Activated T-cell treated with anti-CD3 and anti-CD28 coated beads, Interleukin-2, amount 50 U/mL, for 4 hours (primary cell): ENCODE measurements around the gene CTNNA2. TPM values are rescaled to one million over a fixed set of nuclear protein-coding genes. Genes with fewer than 3 reads are reported as not detected.
A peak's percentile ranks its signal among the peaks of the same experiment; 100 is the strongest.

Experiments used
- ATAC-seq, 2 donors: fragments of 200-7000 bp; cut with Tn5 transposase; one replicate each; pipeline ENCODE4 v1.10.0; 2021
- DNase-seq: peaks from one replicate; pipeline ENCODE4 v3.0.0-alpha.2; 2020
- H3K27me3 Mint-ChIP-seq: one replicate; pipeline ENCODE4 v1.8.0; 2021; ENCODE audit warnings: low read depth, mixed read lengths
- H3K36me3 Mint-ChIP-seq: one replicate; pipeline ENCODE4 v1.8.0; 2022; ENCODE audit warnings: mixed read lengths; ENCODE audit not compliant: insufficient read depth
- H3K4me1 Mint-ChIP-seq: one replicate; pipeline ENCODE4 v1.8.0; 2021; ENCODE audit warnings: low read depth, mixed read lengths
- H3K4me3 Mint-ChIP-seq: one replicate; pipeline ENCODE4 v1.8.0; 2021; ENCODE audit warnings: mild to moderate bottlenecking, moderate library complexity, mixed read lengths
- H3K9me3 Mint-ChIP-seq: one replicate; pipeline ENCODE4 v1.8.0; 2021; ENCODE audit warnings: mixed read lengths
- total RNA-seq, 3 donors: library from RNA; stranded (reverse); gene quantifications; one replicate each; pipeline ENCODE4 v1.2.1, GENCODE V29; 2021

CTNNA2 gene
- under 1 TPM in 1 of 3 donors, not detected in 2; 0.08 TPM for total RNA-seq

DNA sequence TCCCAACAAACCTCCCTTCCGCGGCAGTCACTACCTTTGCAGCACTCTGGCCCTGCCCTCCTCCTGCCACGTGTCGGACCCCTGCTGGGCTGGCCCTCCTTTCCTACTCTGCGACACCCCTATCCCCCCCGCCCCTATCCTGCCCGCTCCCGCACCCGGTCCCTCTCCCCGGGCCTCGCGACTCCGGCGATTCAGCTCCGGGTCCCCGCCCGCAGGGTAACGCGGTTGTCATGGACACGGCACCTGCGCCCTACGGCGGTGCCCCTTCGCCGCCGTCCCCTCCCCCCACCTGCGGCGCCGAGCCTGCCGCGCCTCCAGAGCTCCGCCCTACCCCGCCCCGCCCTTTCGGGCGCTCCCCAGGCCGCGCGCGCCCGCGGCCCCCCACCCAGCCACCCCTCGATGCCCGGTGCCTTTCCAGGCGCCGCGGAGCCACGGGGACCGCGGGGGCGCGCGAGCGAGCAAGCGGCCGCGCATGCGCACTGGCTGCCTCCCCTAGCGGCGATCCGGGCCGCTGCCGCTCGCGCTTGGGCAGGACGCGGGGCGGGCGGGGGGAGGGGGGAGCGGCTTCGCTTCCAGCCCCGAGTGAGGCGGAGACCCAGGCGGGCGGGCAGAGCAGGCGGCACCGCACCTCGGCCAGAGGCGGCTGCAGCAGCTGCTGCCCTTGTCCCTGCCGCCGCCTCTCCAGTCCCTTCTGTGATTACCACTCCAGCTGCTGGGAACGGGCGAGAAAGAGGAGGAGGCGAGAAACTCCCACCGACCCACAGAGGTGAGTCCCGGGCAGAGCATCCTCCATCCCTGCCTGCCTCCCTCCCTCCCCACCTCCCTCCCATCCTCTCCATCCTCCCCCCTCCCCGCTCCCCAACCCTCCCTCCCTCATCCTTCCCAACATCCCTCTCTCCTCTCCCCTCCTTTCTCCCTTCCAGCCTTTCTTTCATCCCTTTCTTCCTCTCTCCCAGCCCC lies at the start of gene CTNNA2:
Gene CTNNA2 (plus strand): TSS at position 610 of the 960 bp plus-strand sequence.
- peaks cover 16% of the 10 kb centered on the region for H3K27me3 Mint-ChIP-seq
- H3K9me3 Mint-ChIP-seq = peaks cover 4% of the 10 kb centered on the region
- peaks cover 2% of the 10 kb centered on the region for H3K4me1 Mint-ChIP-seq
- ATAC-seq (peak; percentile 32 to 72), DNase-seq (no peak)
- peaks cover 3% of the 10 kb centered on the region for H3K36me3 Mint-ChIP-seq
- peak within 1 kb of the TSS; percentile 13 for H3K4me3 Mint-ChIP-seq

DNA sequence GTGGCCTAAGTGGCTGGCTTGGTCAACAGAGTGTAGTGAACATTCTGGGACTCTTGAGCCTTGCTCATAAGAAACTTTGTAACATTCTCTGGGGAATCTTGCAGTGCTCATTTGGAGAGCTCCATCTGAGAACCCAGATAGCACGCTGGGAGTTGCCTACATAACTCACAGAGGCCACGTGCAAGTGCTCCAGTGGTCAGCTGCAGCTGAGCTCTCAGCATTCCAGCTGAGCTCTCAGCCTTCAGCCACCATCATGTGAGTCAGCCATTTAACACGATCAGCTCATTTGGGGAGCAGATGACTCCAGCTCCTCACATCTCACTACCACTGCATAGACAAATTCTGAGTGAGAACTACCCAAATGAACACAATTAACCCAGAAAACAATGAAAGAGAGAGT lies 25.5 kb upstream of the CTNNA2 start:
- DNase-seq = no peak
- Mint-ChIP-seq H3K4me1 (no peaks in the 10 kb centered on the region), H3K27me3 (no peaks in the 10 kb centered on the region), H3K9me3 (peaks cover 13% of the 10 kb centered on the region), H3K4me3 (no peak overlapping the region), H3K36me3 (no peaks in the 10 kb centered on the region)
- no peak for ATAC-seq

DNA sequence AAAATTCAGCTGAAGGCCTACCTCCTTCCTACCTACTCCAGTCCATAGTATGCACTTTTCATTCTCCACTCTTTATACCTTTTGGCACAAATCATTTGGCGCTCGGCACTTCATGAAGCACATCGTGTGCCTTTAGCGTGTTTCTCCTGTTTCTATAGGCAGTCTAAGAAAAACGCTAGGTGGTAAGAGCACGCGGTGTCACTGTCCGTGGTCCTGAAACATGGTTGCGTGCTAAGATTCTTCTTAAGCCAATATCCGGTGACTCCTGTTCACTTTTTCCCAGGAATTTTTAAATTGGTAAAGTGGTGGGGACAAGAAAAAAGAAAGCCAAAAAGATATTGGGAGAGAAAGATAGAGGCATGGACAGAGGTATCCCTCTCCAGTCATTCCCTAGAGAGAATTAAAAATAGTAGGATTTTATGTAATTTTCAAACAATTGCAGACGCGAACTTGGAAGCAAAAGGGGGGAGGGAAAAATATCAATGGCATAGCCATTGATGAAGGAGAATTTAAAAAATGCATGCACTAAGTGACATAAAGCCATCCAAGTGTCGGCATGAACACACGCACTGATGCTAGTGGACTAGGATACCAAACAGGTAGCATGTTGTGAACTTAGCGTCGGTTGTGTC lies 1.4 kb upstream of the CTNNA2 start:
- peaks cover 16% of the 10 kb centered on the region for H3K27me3 Mint-ChIP-seq
- no peak overlapping the region for H3K4me3 Mint-ChIP-seq
- H3K9me3 Mint-ChIP-seq = peaks cover 4% of the 10 kb centered on the region
- ATAC-seq (no peak), DNase-seq (no peak)
- H3K4me1 Mint-ChIP-seq = peaks cover 2% of the 10 kb centered on the region
- peaks cover 3% of the 10 kb centered on the region for H3K36me3 Mint-ChIP-seq

DNA sequence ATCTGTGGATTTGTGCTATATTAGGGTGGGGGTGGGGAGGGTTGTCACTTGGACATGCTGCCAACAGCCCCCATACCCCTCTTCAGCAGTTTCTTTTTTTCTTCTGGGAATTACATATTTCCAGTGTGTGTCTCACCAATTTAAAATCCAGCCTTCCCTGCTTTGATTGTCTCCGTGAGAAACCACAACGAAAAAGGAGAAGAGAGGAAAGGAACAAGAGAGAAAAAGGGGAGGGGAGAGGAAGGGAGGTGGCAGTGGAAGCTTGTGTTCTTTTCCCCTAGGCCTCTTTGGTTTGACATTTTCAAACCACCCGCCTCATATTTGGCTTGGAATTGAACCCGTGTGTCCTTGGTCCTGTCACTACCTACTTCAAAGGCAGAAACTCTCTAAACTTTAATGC lies 860 bp downstream of the CTNNA2 start:
- H3K36me3 Mint-ChIP-seq = peaks cover 3% of the 10 kb centered on the region
- peaks cover 4% of the 10 kb centered on the region for H3K9me3 Mint-ChIP-seq
- peaks cover 16% of the 10 kb centered on the region for H3K27me3 Mint-ChIP-seq
- no peak for DNase-seq
- ATAC-seq = no peak
- peaks cover 2% of the 10 kb centered on the region for H3K4me1 Mint-ChIP-seq
- no peak overlapping the region for H3K4me3 Mint-ChIP-seq

DNA sequence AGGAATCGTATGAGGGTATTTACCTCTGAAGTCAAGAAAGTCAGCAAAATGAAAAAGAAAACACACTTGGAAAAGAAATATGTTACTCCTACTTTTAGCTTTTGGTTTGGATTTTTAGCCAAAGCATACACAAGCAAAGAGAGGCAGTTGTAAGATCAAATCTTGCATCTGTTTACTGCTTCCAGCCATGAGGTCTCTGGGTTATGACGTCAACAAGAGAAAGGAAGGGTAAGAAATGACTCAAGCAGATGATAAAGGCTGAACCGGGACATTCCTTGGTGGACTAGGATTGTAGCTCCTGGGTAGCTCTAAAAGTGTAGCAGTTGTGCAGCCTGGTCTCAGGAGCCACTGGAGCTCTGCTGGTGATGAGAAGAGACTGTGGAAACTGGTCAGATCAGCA lies 16.8 kb downstream of the CTNNA2 start:
- ATAC-seq = no peak
- Mint-ChIP-seq H3K4me1 (no peaks in the 10 kb centered on the region), H3K36me3 (no peaks in the 10 kb centered on the region), H3K27me3 (no peaks in the 10 kb centered on the region), H3K9me3 (peaks cover 7% of the 10 kb centered on the region), H3K4me3 (no peak overlapping the region)
- DNase-seq = no peak

DNA sequence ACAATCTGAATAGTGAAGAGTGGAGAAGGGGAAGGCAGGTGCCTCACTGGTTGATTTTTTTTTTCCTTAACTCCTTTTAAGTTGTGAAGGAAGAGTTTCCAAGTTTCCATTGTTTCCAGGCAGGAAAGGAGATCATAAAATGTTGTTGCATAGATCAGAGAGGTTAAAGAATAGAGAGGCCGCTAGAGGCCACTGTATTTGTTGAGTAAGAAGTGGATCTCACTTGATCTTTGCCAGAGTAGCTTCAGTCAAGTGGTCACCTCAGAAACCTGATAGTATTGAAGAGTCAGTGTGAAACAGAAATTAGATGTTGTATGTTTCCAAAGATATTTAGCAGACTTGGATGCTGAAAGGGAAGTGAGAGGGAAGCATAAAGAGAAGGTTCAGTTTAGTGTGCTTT lies 17.6 kb downstream of the CTNNA2 start:
- H3K36me3 Mint-ChIP-seq = no peaks in the 10 kb centered on the region
- H3K27me3 Mint-ChIP-seq = no peaks in the 10 kb centered on the region
- H3K9me3 Mint-ChIP-seq = peaks cover 7% of the 10 kb centered on the region
- H3K4me1 Mint-ChIP-seq = no peaks in the 10 kb centered on the region
- H3K4me3 Mint-ChIP-seq = no peak overlapping the region
- ATAC-seq = no peak
- no peak for DNase-seq

DNA sequence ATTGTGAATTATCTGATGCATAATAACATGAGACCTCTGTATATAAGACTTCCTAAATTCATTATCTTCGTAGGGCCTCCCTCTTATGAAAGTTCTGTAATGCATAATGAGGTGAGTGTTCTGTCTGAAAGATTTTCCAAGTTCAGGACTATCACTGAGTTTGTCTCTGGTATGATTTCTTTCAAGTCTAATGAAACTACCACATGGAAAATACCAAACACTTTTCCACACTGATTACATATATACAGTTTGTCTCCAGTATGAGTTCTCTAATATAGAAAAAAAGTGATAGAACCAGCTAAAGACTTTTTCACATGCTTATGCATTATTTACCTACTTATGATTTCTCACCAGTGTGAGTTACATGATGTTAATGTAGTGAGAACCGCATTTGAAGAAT lies 34.7 kb downstream of the CTNNA2 start:
- H3K4me1 Mint-ChIP-seq = no peaks in the 10 kb centered on the region
- H3K9me3 Mint-ChIP-seq = peaks cover 27% of the 10 kb centered on the region
- H3K36me3 Mint-ChIP-seq = no peaks in the 10 kb centered on the region
- DNase-seq (no peak), ATAC-seq (no peak)
- no peak overlapping the region for H3K4me3 Mint-ChIP-seq
- H3K27me3 Mint-ChIP-seq = no peaks in the 10 kb centered on the region

DNA sequence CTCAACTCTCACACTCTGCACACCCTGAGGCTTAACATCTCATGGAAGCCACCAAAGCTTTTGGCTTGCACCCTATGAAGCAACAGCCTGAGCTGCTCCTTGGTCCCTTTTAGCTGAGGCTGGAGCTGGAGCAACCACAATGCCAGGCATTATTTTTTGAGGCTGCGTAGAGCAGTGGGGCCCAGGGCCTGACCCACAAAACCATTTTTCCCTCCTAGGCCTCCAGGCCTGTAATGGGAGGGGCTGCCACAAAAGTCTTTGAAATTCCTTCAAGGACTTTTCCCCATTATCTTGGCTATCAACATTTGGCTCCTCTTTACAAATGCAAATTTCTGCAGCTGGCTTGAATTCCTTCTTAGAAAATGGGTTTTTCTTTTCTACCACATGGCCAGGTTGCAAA lies 39.8 kb downstream of the CTNNA2 start:
- H3K9me3 Mint-ChIP-seq = peaks cover 26% of the 10 kb centered on the region
- no peak for ATAC-seq

DNA sequence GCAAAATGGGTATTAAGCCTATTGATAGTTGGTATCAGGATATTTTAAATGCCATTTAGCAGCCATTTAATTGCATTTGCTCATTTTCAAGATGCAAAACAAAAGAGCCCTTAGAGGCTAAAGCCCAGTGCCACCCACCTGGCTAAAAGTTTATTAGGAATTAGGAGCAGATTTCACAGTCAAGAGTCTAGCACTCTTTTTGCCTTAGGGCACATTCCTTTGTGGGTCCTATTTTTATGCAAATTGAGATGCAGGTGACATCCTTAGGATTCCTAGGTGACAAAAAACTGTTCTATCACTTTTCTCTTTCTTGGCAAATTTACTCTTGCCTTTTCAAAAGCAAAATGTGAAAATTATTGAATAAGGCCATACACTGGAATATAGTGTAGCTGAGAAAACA lies 42.0 kb downstream of the CTNNA2 start:
- DNase-seq = no peak
- Mint-ChIP-seq H3K4me3 (no peak overlapping the region), H3K27me3 (no peaks in the 10 kb centered on the region), H3K4me1 (no peaks in the 10 kb centered on the region), H3K9me3 (peaks cover 21% of the 10 kb centered on the region), H3K36me3 (no peaks in the 10 kb centered on the region)
- no peak for ATAC-seq

More for the DNA sequence above, 39.8 kb downstream of the CTNNA2 start:
- Mint-ChIP-seq H3K4me1 (no peaks in the 10 kb centered on the region), H3K27me3 (no peaks in the 10 kb centered on the region), H3K36me3 (no peaks in the 10 kb centered on the region), H3K4me3 (no peak overlapping the region)
- DNase-seq = no peak

DNA sequence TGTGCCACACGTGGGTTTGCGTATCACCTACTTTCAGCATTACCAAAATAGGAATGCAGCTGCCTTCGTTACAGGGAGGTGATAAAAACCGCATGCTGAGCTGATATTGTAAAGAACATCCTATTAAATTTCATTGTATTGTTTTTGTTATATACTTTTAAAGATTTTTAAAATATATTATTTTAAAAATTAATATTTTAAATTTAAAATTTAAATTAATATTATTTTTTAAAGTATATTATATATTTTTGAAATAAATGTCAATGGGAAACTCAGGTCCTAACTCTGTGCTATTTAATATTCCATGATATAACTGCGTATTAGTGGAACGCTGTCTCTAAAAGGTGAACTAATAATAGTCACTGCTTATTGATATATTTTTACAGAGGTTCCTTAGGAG lies 51.2 kb downstream of the CTNNA2 start:
- no peaks in the 10 kb centered on the region for H3K36me3 Mint-ChIP-seq
- H3K27me3 Mint-ChIP-seq = no peaks in the 10 kb centered on the region
- no peaks in the 10 kb centered on the region for H3K4me1 Mint-ChIP-seq
- DNase-seq (no peak), ATAC-seq (no peak)
- H3K9me3 Mint-ChIP-seq = peaks cover 18% of the 10 kb centered on the region
- H3K4me3 Mint-ChIP-seq = no peak overlapping the region

DNA sequence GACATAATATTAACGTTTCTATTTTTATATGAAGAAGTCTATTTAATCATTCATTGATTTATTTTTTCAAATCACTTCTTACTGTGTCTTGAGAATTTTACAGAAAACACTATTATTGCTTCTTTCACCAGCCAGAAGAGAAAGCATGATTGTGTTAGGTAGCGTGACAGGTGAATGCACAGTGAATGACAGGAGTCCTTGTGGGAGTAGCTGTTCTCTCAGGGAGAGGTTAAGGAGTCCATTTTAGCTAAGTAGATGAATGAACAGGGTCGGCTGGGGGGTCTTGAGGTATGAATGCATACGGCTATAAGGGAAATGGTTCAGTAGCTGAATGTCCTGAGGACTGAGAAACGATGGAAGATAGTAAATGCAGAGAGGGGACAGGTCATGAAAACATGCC lies 56.2 kb downstream of the CTNNA2 start:
- H3K27me3 Mint-ChIP-seq = no peaks in the 10 kb centered on the region
- peaks cover 10% of the 10 kb centered on the region for H3K9me3 Mint-ChIP-seq
- no peaks in the 10 kb centered on the region for H3K36me3 Mint-ChIP-seq
- no peaks in the 10 kb centered on the region for H3K4me1 Mint-ChIP-seq
- no peak overlapping the region for H3K4me3 Mint-ChIP-seq
- no peak for ATAC-seq
- no peak for DNase-seq

DNA sequence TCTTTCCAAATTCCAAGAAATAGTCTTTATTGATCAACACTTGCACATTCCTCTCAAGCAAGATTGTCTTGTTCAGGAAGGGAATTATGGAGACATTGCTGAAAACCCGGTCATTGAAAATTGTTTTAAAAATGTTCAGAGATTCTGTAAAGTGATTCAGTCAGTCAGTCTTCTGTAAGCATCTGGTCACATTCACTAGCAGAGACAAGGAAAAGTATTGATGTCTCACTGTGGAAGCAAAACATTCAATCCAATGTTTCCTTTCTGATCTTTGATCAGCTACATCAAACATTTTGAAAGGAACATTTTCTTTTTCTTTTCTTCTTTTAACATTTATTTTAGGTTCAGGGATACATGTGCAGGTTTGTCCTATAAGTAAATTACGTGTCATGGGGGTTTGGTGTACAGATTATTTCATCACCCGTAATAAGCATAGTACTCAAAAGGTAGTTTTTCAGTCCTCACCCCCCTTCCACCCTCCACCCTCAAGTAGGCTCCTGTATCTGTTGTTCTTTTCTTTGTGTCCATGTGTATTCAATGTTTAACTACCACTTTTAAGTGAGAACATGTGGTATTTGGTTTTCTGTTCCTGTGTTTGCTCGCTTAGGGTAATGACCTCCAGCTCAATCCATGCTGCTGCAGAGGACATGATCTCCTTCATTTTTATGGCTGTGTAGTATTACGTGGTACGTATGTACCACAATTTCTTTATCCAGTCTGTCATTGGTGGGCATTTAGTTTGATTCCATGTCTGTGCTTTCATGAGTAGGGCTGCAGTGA lies 61.2 kb downstream of the CTNNA2 start:
- Mint-ChIP-seq H3K4me3 (no peak overlapping the region), H3K4me1 (no peaks in the 10 kb centered on the region), H3K36me3 (no peaks in the 10 kb centered on the region), H3K9me3 (peaks cover 7% of the 10 kb centered on the region), H3K27me3 (no peaks in the 10 kb centered on the region)
- no peak for ATAC-seq
- DNase-seq = no peak

DNA sequence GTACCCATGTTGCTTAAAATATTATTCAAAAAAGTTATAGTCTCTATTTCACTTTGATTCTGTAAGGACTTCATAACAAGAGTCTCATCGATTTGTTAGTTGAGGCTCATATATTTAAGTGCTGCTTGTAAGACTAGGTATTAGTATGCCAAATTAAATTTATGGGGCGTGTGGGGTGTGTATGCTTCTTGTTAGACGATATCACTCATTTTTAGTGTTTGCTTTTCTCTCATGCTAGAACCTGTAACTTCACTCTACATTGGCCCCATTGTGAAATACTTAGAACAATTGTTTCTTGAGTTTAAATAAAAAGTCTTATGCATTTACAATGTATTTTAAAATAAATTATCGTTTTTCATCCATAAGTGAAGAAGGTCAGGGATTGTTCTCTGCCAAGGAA lies 63.6 kb downstream of the CTNNA2 start:
- H3K9me3 Mint-ChIP-seq = peaks cover 3% of the 10 kb centered on the region
- no peaks in the 10 kb centered on the region for H3K36me3 Mint-ChIP-seq
- H3K4me3 Mint-ChIP-seq = no peak overlapping the region
- ATAC-seq (no peak), DNase-seq (no peak)
- no peaks in the 10 kb centered on the region for H3K4me1 Mint-ChIP-seq
- no peaks in the 10 kb centered on the region for H3K27me3 Mint-ChIP-seq

DNA sequence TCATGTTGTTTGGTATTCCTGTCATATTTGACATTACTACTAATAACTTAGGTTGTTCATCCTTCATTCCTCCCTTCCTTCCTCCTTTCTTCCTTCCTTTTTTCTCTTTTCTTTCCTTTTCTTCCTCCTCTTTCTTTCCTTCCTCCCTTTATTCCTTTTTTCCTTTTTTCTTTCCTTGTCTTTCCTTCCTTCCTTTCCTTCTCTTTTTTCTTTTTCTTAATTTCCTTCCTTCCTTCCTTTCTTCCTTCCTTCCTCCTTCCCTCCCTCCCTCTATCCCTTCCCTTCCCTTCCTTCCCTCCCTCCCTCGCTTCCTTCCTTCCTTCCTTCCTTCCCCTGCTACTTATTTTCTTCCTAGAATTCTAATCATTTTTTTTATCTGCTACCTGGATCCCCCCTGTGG lies 66.1 kb downstream of the CTNNA2 start:
- Mint-ChIP-seq H3K4me1 (no peaks in the 10 kb centered on the region), H3K9me3 (peaks cover 6% of the 10 kb centered on the region), H3K27me3 (no peaks in the 10 kb centered on the region), H3K36me3 (no peaks in the 10 kb centered on the region), H3K4me3 (no peak overlapping the region)
- no peak for ATAC-seq
- no peak for DNase-seq
